Measurements from ENCODE around the gene FSD2. TPM values are rescaled to one million over a fixed set of nuclear protein-coding genes. Genes with fewer than 3 reads are reported as not detected.

Gene FSD2
- total and polyA plus RNA-seq, 2 of the 4 experiments (the other 2 are of a cell fraction), result not detected

- H3K9ac ChIP-seq (ENCODE audit: low read depth, low read length), result no peak overlapping the region
- no peak overlapping the region for H3K18ac ChIP-seq (ENCODE audit: low read depth, low read length)
- no peaks in the 10 kb centered on the region for H3K36me3 ChIP-seq (ENCODE audit: control insufficient read depth, insufficient read depth, low read length)
- no peak overlapping the region for H3K56ac ChIP-seq (ENCODE audit: extremely low read depth, insufficient read depth, low read length)
- no peak overlapping the region for H2AK9ac ChIP-seq (replicated peaks; ENCODE audit: low read depth, low read length, poor library complexity)
- no peak overlapping the region for H2AFZ ChIP-seq (replicated peaks; ENCODE audit: low read length, poor library complexity)
- TF ChIP-seq CHD1 (IDR thresholded peaks at IDR 0.05; ENCODE audit: low read depth, low read length) (no peak), RAD21 (IDR thresholded peaks at IDR 0.05; ENCODE audit: low read length) (no peak), ELK1 (IDR thresholded peaks at IDR 0.05; ENCODE audit: borderline replicate concordance, low read depth, low read length) (no peak), CTCF (conservative IDR thresholded peaks at IDR 0.05; ENCODE audit: low read depth, low read length) (no peak), MXI1 (IDR thresholded peaks at IDR 0.05; ENCODE audit: borderline replicate concordance, low read depth, low read length) (no peak)
- H3K4ac ChIP-seq (ENCODE audit: low read depth, low read length), result no peak overlapping the region
- no TSS peak for BruUV-seq (replicated peaks)
- no peaks in the 10 kb centered on the region for H3K4me1 ChIP-seq (ENCODE audit: control insufficient read depth, insufficient read depth, low read length)
- H2BK5ac ChIP-seq (ENCODE audit: low read depth, low read length, poor library complexity, severe bottlenecking), result no peak overlapping the region
- dilution Hi-C loops (cut with HindIII; ENCODE audit: low sequenced_read_pairs, unreplicated experiment) (no loop called here), intact Hi-C loops (cut with micrococcal nuclease) (no loop called here), in situ Hi-C loops (cut with MboI; ENCODE audit: low sequenced_read_pairs) (no loop called here)
- DNase-seq, result no peak
- H3K4me3 ChIP-seq (ENCODE audit: insufficient read depth, low read depth, low read length), result no peak overlapping the region
- CTCF ChIA-PET, result no interaction called here
- H3K14ac ChIP-seq (replicated peaks; ENCODE audit: low read depth, low read length), result no peak overlapping the region
- H3K27me3 ChIP-seq (ENCODE audit: control insufficient read depth, insufficient read depth, low read length), result no peaks in the 10 kb centered on the region
- H4K20me1 ChIP-seq (ENCODE audit: insufficient read depth, low read length), result no peaks in the 10 kb centered on the region
- H2BK20ac ChIP-seq (ENCODE audit: low read depth, low read length), result no peak overlapping the region
- no peak overlapping the region for H2BK120ac ChIP-seq (ENCODE audit: low read depth, low read length)
- H2BK15ac ChIP-seq (ENCODE audit: low read depth, low read length), result no peak overlapping the region
- H3K23ac ChIP-seq (ENCODE audit: low read depth, low read length), result no peak overlapping the region
- no peak for ATAC-seq (ENCODE audit: low read depth)
- 88% methylated on average over 3 of the region's 10 CpGs; no CpG with 5 or more reads in 1 of the 2 experiments for WGBS, 2 experiments (ENCODE audit: extremely low coverage in 2 of 2, insufficient read length in 1 of 2)
- H3K9me3 ChIP-seq (ENCODE audit: control insufficient read depth, insufficient read depth, low read length), result no peaks in the 10 kb centered on the region
- H3K4me2 ChIP-seq (ENCODE audit: low read depth, low read length), result no peak overlapping the region
- H3K9me1 ChIP-seq (ENCODE audit: insufficient read depth, low read length), result no peaks in the 10 kb centered on the region
- H3K27ac ChIP-seq (ENCODE audit: insufficient read depth, low read length), result no peak overlapping the region
- H4K5ac ChIP-seq (ENCODE audit: low read depth, low read length), result no peak overlapping the region
- no peaks in the 10 kb centered on the region for H3K79me1 ChIP-seq (ENCODE audit: low read depth in 1 of 2, low read length in 2 of 2)
- H2AK5ac ChIP-seq (ENCODE audit: low read depth, low read length), result no peak overlapping the region
- no peak overlapping the region for H4K8ac ChIP-seq (ENCODE audit: low read depth in 2 of 2, low read length in 2 of 2)
- POLR2A ChIA-PET (ENCODE audit: unreplicated experiment), result no interaction called here
- no peak overlapping the region for H4K91ac ChIP-seq (ENCODE audit: insufficient read depth, low read depth, low read length)
These were observed 79.1 kb downstream of the FSD2 start for GRCh38 chr15:82726816-82727215.

Measured in IMR-90 (cell line).